Measurements from ENCODE around the gene HSPA1L. TPM values are rescaled to one million over a fixed set of nuclear protein-coding genes. Genes with fewer than 3 reads are reported as not detected.

The HSPA1L gene
- total and polyA plus RNA-seq, 10 of the 15 experiments (the other 5 are each of a cell fraction or from before 2014, with no cell fraction given), result 0.69 to 2.5 (median 1.5) TPM

DNA sequence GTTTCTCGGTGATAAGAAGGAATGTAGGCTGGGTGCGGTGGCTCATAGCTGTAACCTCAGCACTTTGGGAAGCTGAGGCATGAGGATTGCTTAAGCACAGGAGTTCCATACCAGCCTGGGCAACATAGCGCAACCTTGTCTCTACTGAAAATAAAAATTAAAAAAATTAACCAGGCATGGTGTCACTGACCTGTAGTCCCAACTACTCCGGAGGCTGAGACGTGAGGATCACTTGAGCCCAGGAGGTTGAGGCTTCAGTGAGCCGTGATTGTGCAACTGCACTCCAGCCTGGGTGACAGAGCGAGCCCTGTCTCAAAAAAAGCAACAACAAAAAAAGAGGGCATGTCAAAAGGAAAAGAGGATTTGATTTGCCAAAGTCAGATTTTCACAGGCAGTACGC, 43.6 kb upstream of the HSPA1L start:
- CTCF ChIA-PET, result interaction anchor here (0.7 kb wide), 1 partner anchor 131 kb away, joined by 4 read pairs; no protein-coding TSS in a partner anchor
- DNase-seq (ENCODE audit: low read depth, low spot score), result no peak
- in situ Hi-C loops (cut with MboI), result no loop called here
- H3K4me1 ChIP-seq (ENCODE audit: control insufficient read depth, insufficient read depth, low read length), result peaks cover 11% of the 10 kb centered on the region
- RAD21 ChIA-PET (ENCODE audit: unreplicated experiment), result no interaction called here
- no peaks in the 10 kb centered on the region for H3K9me3 ChIP-seq (replicated peaks; ENCODE audit: control insufficient read depth, insufficient read depth, low read length)
- FAIRE-seq, result no peak
- H3K36me3 ChIP-seq (ENCODE audit: control insufficient read depth in 2 of 2, insufficient read depth in 2 of 2, low read length in 1 of 2), result peaks cover 0 to 3% of the 10 kb centered on the region in 2 experiments; a peak in 1 of 4 replicates
- no peak overlapping the region for H3K9ac ChIP-seq (ENCODE audit: control insufficient read depth, insufficient read depth, low read length)
- H3K4me3 ChIP-seq, result no peak overlapping the region
- no peak for ATAC-seq
- no peak overlapping the region for H2AFZ ChIP-seq (ENCODE audit: control insufficient read depth, low read depth, low read length)
- BruUV-seq (replicated peaks), result no TSS peak
- H3K27ac ChIP-seq (ENCODE audit: control insufficient read depth, insufficient read depth), result no peak overlapping the region
- intact Hi-C loops (cut with micrococcal nuclease; ENCODE audit: unreplicated experiment), result no loop called here
- no peaks in the 10 kb centered on the region; the same call in 1 of the 2 replicates for H3K79me2 ChIP-seq (ENCODE audit: control insufficient read depth, insufficient read depth, low read length)
- POLR2A ChIA-PET, result no interaction called here
- H4K20me1 ChIP-seq (ENCODE audit: control insufficient read depth, insufficient read depth), result no peaks in the 10 kb centered on the region
- 91% methylated on average over 8 of the region's 8 CpGs for WGBS (ENCODE audit: insufficient coverage, insufficient replicate concordance, low lambda C conversion rate, missing lambda C conversion rate)
- no peaks in the 10 kb centered on the region for H3K27me3 ChIP-seq (replicated peaks in 1 of 2; ENCODE audit: control insufficient read depth in 2 of 2, insufficient read depth in 2 of 2, low read length in 1 of 2)
- SMC1A ChIA-PET (ENCODE audit: uncharacterized antibody, unreplicated experiment), result no interaction called here
- TF ChIP-seq EED (IDR thresholded peaks at IDR 0.05; ENCODE audit: low read depth), result no peak
- TF ChIP-seq PAX8 (IDR thresholded peaks at IDR 0.05), result no peak
- TF ChIP-seq HDGF (IDR thresholded peaks at IDR 0.05), result no peak
- TF ChIP-seq, protein P1, sequence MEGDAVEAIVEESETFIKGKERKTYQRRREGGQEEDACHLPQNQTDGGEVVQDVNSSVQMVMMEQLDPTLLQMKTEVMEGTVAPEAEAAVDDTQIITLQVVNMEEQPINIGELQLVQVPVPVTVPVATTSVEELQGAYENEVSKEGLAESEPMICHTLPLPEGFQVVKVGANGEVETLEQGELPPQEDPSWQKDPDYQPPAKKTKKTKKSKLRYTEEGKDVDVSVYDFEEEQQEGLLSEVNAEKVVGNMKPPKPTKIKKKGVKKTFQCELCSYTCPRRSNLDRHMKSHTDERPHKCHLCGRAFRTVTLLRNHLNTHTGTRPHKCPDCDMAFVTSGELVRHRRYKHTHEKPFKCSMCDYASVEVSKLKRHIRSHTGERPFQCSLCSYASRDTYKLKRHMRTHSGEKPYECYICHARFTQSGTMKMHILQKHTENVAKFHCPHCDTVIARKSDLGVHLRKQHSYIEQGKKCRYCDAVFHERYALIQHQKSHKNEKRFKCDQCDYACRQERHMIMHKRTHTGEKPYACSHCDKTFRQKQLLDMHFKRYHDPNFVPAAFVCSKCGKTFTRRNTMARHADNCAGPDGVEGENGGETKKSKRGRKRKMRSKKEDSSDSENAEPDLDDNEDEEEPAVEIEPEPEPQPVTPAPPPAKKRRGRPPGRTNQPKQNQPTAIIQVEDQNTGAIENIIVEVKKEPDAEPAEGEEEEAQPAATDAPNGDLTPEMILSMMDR (IDR thresholded peaks at IDR 0.05 in 2 of 3, conservative IDR thresholded peaks at IDR 0.05 in 1 of 3; ENCODE audit: control insufficient read depth in 2 of 3, extremely low read depth in 1 of 3, insufficient read depth in 1 of 3, low read depth in 3 of 3, low read length in 3 of 3), result no peak
- TF ChIP-seq TCF12 (IDR thresholded peaks at IDR 0.05; ENCODE audit: low read depth, low read length), result no peak
- TF ChIP-seq, protein P2, sequence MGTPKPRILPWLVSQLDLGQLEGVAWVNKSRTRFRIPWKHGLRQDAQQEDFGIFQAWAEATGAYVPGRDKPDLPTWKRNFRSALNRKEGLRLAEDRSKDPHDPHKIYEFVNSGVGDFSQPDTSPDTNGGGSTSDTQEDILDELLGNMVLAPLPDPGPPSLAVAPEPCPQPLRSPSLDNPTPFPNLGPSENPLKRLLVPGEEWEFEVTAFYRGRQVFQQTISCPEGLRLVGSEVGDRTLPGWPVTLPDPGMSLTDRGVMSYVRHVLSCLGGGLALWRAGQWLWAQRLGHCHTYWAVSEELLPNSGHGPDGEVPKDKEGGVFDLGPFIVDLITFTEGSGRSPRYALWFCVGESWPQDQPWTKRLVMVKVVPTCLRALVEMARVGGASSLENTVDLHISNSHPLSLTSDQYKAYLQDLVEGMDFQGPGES (IDR thresholded peaks at IDR 0.05), result no peak
- TF ChIP-seq, protein P3, sequence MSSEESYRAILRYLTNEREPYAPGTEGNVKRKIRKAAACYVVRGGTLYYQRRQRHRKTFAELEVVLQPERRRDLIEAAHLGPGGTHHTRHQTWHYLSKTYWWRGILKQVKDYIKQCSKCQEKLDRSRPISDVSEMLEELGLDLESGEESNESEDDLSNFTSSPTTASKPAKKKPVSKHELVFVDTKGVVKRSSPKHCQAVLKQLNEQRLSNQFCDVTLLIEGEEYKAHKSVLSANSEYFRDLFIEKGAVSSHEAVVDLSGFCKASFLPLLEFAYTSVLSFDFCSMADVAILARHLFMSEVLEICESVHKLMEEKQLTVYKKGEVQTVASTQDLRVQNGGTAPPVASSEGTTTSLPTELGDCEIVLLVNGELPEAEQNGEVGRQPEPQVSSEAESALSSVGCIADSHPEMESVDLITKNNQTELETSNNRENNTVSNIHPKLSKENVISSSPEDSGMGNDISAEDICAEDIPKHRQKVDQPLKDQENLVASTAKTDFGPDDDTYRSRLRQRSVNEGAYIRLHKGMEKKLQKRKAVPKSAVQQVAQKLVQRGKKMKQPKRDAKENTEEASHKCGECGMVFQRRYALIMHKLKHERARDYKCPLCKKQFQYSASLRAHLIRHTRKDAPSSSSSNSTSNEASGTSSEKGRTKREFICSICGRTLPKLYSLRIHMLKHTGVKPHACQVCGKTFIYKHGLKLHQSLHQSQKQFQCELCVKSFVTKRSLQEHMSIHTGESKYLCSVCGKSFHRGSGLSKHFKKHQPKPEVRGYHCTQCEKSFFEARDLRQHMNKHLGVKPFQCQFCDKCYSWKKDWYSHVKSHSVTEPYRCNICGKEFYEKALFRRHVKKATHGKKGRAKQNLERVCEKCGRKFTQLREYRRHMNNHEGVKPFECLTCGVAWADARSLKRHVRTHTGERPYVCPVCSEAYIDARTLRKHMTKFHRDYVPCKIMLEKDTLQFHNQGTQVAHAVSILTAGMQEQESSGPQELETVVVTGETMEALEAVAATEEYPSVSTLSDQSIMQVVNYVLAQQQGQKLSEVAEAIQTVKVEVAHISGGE (CRISPR knock-in tag; IDR thresholded peaks at IDR 0.05), result no peak
- TF ChIP-seq, protein P4, sequence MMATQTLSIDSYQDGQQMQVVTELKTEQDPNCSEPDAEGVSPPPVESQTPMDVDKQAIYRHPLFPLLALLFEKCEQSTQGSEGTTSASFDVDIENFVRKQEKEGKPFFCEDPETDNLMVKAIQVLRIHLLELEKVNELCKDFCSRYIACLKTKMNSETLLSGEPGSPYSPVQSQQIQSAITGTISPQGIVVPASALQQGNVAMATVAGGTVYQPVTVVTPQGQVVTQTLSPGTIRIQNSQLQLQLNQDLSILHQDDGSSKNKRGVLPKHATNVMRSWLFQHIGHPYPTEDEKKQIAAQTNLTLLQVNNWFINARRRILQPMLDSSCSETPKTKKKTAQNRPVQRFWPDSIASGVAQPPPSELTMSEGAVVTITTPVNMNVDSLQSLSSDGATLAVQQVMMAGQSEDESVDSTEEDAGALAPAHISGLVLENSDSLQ (IDR thresholded peaks at IDR 0.05), result no peak
- TF ChIP-seq, protein P5, sequence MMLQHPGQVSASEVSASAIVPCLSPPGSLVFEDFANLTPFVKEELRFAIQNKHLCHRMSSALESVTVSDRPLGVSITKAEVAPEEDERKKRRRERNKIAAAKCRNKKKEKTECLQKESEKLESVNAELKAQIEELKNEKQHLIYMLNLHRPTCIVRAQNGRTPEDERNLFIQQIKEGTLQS (IDR thresholded peaks at IDR 0.05; ENCODE audit: borderline replicate concordance, extremely low read depth, low read depth, low read length), result no peak
- no peak for TF ChIP-seq CBX3 (IDR thresholded peaks at IDR 0.05; ENCODE audit: borderline replicate concordance, low read depth)
- no peak for TF ChIP-seq FOXM1 (IDR thresholded peaks at IDR 0.05; ENCODE audit: low read depth, low read length)
- TF ChIP-seq ZNF217 (IDR thresholded peaks at IDR 0.05), result no peak
- TF ChIP-seq YBX1 (IDR thresholded peaks at IDR 0.05), result no peak
- TF ChIP-seq MYC (IDR thresholded peaks at IDR 0.05; ENCODE audit: insufficient read depth, insufficient read length, insufficient replicate concordance, low read length, severe bottlenecking), result no peak
- no peak for TF ChIP-seq CBFB (IDR thresholded peaks at IDR 0.05; ENCODE audit: low read depth)
- no peak for TF ChIP-seq NFIC (IDR thresholded peaks at IDR 0.05; ENCODE audit: low read depth, low read length)
- no peak for TF ChIP-seq HCFC1 (IDR thresholded peaks at IDR 0.05; ENCODE audit: low read length)
- no peak overlapping the region for H3K4me2 ChIP-seq (ENCODE audit: control insufficient read depth, insufficient read depth)

All from GM12878 (cell line).